ENCODE measurements around the gene RUFY2.
A peak's percentile ranks its signal among the peaks of the same experiment; 100 is the strongest.

Gene RUFY2

DNA sequence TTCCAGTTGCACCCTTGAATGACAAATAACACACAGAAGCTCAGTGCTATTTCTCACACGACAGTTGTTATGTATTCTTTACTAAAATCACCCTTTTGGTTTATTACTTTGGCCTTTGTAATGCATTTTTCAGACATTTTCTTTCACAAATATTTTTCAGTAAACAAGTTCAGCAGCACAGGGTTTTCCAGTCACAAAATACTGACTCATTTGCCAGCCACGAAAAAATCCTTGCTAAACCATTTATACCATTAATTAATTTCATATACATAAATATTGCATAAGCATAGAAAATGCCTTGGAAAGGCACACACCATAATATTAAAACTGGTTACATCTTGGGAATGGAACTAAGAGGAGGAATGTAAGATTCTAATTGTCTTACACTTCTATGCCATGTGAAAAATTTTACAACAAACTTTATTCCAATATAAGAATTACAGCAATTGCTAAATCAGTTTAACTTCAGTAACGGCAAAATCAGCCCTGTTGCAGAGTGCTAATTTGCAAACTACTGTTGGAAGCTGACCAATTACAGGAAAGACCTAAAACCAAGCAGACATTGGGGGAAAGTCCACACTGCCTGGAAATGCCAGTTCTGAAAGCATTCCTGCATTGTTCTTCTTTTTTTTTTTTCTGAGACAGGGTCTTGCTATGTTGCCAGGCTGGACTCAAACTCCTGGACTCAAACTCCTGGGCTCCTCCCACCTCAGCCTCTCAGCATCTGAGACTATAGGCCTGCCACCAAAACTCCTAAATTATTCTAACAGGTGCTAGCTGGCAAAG lies 42.8 kb downstream of the RUFY2 start:
- H3K27me3 ChIP-seq (ENCODE audit: control insufficient read depth in 1 of 2, insufficient read depth in 2 of 2, low read length in 2 of 2) = no peaks in the 10 kb centered on the region
- no peaks in the 10 kb centered on the region for H3K9me3 ChIP-seq (ENCODE audit: control insufficient read depth in 2 of 2, low read length in 2 of 2)
- no peak overlapping the region for H3K9ac ChIP-seq (ENCODE audit: low read length in 2 of 2)
- peaks cover 19 to 20% of the 10 kb centered on the region in 2 donors for H3K36me3 ChIP-seq (ENCODE audit: control insufficient read depth in 2 of 2, insufficient read depth in 2 of 2, low read length in 2 of 2)
- no peaks in the 10 kb centered on the region for H3K4me1 ChIP-seq (ENCODE audit: control insufficient read depth, insufficient read depth, low read length)
- H3K4me3 ChIP-seq (ENCODE audit: low read length in 2 of 2) = no peak overlapping the region
- no peak overlapping the region for H3K27ac ChIP-seq (ENCODE audit: low read length)

- no peak overlapping the region for H3K27ac ChIP-seq (ENCODE audit: low read length)
- no peaks in the 10 kb centered on the region for H3K9me3 ChIP-seq (ENCODE audit: control insufficient read depth in 2 of 2, low read length in 2 of 2)
- peaks cover 22 to 26% of the 10 kb centered on the region in 2 donors for H3K36me3 ChIP-seq (ENCODE audit: control insufficient read depth in 2 of 2, insufficient read depth in 2 of 2, low read length in 2 of 2)
- no peak overlapping the region for H3K4me3 ChIP-seq (ENCODE audit: low read length in 2 of 2)
- H3K27me3 ChIP-seq (ENCODE audit: control insufficient read depth in 1 of 2, insufficient read depth in 2 of 2, low read length in 2 of 2) = no peaks in the 10 kb centered on the region
- no peak overlapping the region for H3K9ac ChIP-seq (ENCODE audit: low read length in 2 of 2)
- H3K4me1 ChIP-seq (ENCODE audit: control insufficient read depth, insufficient read depth, low read length) = no peaks in the 10 kb centered on the region
Observed at GRCh38 chr10:68362590-68362989, 44.5 kb downstream of the RUFY2 start.

GRCh38 chr10:68359189-68359588 lies 47.9 kb downstream of the RUFY2 start:
- no peak overlapping the region for H3K9ac ChIP-seq (ENCODE audit: low read length in 2 of 2)
- peaks cover 17 to 30% of the 10 kb centered on the region in 2 donors for H3K36me3 ChIP-seq (ENCODE audit: control insufficient read depth in 2 of 2, insufficient read depth in 2 of 2, low read length in 2 of 2)

GRCh38 chr10:68353537-68353936 lies 53.5 kb downstream of the RUFY2 start:
- Histone ChIP-seq H3K9ac (ENCODE audit: low read length in 2 of 2) (no peak overlapping the region), H3K4me3 (ENCODE audit: low read length in 2 of 2) (no peak overlapping the region), H3K27ac (ENCODE audit: low read length) (no peak overlapping the region), H3K27me3 (ENCODE audit: control insufficient read depth in 1 of 2, insufficient read depth in 2 of 2, low read length in 2 of 2) (no peaks in the 10 kb centered on the region), H3K9me3 (ENCODE audit: control insufficient read depth in 2 of 2, low read length in 2 of 2) (no peaks in the 10 kb centered on the region), H3K4me1 (ENCODE audit: control insufficient read depth, insufficient read depth, low read length) (no peaks in the 10 kb centered on the region), H3K36me3 (ENCODE audit: control insufficient read depth in 2 of 2, insufficient read depth in 2 of 2, low read length in 2 of 2) (peaks cover 12 to 17% of the 10 kb centered on the region in 2 donors)

More at GRCh38 chr10:68359189-68359588, 47.9 kb downstream of the RUFY2 start:
- no peaks in the 10 kb centered on the region for H3K9me3 ChIP-seq (ENCODE audit: control insufficient read depth in 2 of 2, low read length in 2 of 2)
- no peaks in the 10 kb centered on the region for H3K27me3 ChIP-seq (ENCODE audit: control insufficient read depth in 1 of 2, insufficient read depth in 2 of 2, low read length in 2 of 2)
- H3K27ac ChIP-seq (ENCODE audit: low read length) = no peak overlapping the region
- no peak overlapping the region for H3K4me3 ChIP-seq (ENCODE audit: low read length in 2 of 2)
- no peaks in the 10 kb centered on the region for H3K4me1 ChIP-seq (ENCODE audit: control insufficient read depth, insufficient read depth, low read length)

GRCh38 chr10:68348265-68348741 lies 58.8 kb downstream of the RUFY2 start:
- Histone ChIP-seq H3K9me3 (ENCODE audit: control insufficient read depth in 2 of 2, low read length in 2 of 2) (no peaks in the 10 kb centered on the region), H3K27me3 (ENCODE audit: control insufficient read depth in 1 of 2, insufficient read depth in 2 of 2, low read length in 2 of 2) (no peaks in the 10 kb centered on the region), H3K4me3 (ENCODE audit: low read length in 2 of 2) (no peak overlapping the region), H3K36me3 (ENCODE audit: control insufficient read depth in 2 of 2, insufficient read depth in 2 of 2, low read length in 2 of 2) (peaks cover 14 to 16% of the 10 kb centered on the region in 2 donors), H3K9ac (ENCODE audit: low read length in 2 of 2) (peak overlapping the region in 1 of 2 donors; percentile 21), H3K27ac (ENCODE audit: low read length) (no peak overlapping the region), H3K4me1 (ENCODE audit: control insufficient read depth, insufficient read depth, low read length) (no peaks in the 10 kb centered on the region)

DNA sequence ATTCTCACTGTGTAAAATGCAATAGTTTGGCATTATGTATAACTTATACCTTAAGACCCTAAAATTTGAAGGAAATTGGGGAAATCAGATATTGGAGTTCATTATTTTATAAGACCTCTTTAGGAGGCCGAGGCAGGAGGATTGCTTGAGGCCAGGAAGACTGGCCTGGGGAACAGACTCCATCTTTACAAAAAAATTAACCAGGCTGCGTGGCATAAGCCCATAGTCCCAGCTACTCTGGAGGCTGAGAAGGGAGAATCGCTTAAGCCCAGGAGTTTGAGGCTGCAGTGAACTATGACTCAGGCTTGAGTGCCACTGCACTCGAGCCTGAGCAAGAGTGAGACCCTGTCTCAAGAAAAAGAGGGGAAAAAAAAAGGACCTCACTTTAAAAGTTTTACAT lies 60.3 kb downstream of the RUFY2 start:
- Histone ChIP-seq H3K36me3 (ENCODE audit: control insufficient read depth in 2 of 2, insufficient read depth in 2 of 2, low read length in 2 of 2) (peaks cover 8 to 17% of the 10 kb centered on the region in 2 donors), H3K27ac (ENCODE audit: low read length) (no peak overlapping the region), H3K27me3 (ENCODE audit: control insufficient read depth in 1 of 2, insufficient read depth in 2 of 2, low read length in 2 of 2) (no peaks in the 10 kb centered on the region), H3K9me3 (ENCODE audit: control insufficient read depth in 2 of 2, low read length in 2 of 2) (no peaks in the 10 kb centered on the region), H3K4me3 (ENCODE audit: low read length in 2 of 2) (no peak overlapping the region), H3K9ac (ENCODE audit: low read length in 2 of 2) (no peak overlapping the region), H3K4me1 (ENCODE audit: control insufficient read depth, insufficient read depth, low read length) (no peaks in the 10 kb centered on the region)

DNA sequence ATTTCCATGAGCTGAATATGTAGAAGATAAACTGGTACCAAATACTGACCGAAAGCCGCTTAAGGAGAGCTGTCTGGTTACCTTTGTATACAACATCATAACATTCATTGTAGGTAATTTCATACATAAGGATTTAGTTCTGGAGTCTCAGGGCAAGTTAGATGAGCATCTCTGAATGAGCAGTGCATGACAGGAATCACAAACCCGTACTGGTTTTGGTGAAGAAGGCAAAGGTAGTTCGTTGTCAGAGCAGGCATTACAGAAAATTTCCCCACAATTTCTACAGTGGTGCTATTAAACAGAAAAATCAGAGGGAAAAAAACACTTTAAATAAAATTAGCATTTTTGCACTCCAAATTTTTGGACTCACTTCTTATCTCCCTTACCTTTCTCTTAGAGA lies 61.5 kb downstream of the RUFY2 start:
- no peak overlapping the region for H3K27ac ChIP-seq (ENCODE audit: low read length)
- H3K36me3 ChIP-seq (ENCODE audit: control insufficient read depth in 2 of 2, insufficient read depth in 2 of 2, low read length in 2 of 2) = peaks cover 18 to 25% of the 10 kb centered on the region in 2 donors
- H3K27me3 ChIP-seq (ENCODE audit: control insufficient read depth in 1 of 2, insufficient read depth in 2 of 2, low read length in 2 of 2) = no peaks in the 10 kb centered on the region
- H3K9ac ChIP-seq (ENCODE audit: low read length in 2 of 2) = no peak overlapping the region
- no peaks in the 10 kb centered on the region for H3K9me3 ChIP-seq (ENCODE audit: control insufficient read depth in 2 of 2, low read length in 2 of 2)
- no peak overlapping the region for H3K4me3 ChIP-seq (ENCODE audit: low read length in 2 of 2)
- no peaks in the 10 kb centered on the region for H3K4me1 ChIP-seq (ENCODE audit: control insufficient read depth, insufficient read depth, low read length)

- Histone ChIP-seq H3K27me3 (ENCODE audit: control insufficient read depth in 1 of 2, insufficient read depth in 2 of 2, low read length in 2 of 2) (no peaks in the 10 kb centered on the region), H3K9ac (ENCODE audit: low read length in 2 of 2) (no peak overlapping the region), H3K4me1 (ENCODE audit: control insufficient read depth, insufficient read depth, low read length) (no peaks in the 10 kb centered on the region), H3K36me3 (ENCODE audit: control insufficient read depth in 2 of 2, insufficient read depth in 2 of 2, low read length in 2 of 2) (peaks cover 35 to 44% of the 10 kb centered on the region in 2 donors), H3K27ac (ENCODE audit: low read length) (no peak overlapping the region), H3K9me3 (ENCODE audit: control insufficient read depth in 2 of 2, low read length in 2 of 2) (no peaks in the 10 kb centered on the region), H3K4me3 (ENCODE audit: low read length in 2 of 2) (no peak overlapping the region)
Observed at GRCh38 chr10:68342909-68343516, 64.1 kb downstream of the RUFY2 start.

- Histone ChIP-seq H3K4me1 (ENCODE audit: control insufficient read depth, insufficient read depth, low read length) (peaks cover 17% of the 10 kb centered on the region), H3K9ac (ENCODE audit: low read length in 2 of 2) (no peak overlapping the region), H3K36me3 (ENCODE audit: control insufficient read depth in 2 of 2, insufficient read depth in 2 of 2, low read length in 2 of 2) (peaks cover 33 to 40% of the 10 kb centered on the region in 2 donors), H3K27ac (ENCODE audit: low read length) (no peak overlapping the region), H3K9me3 (ENCODE audit: control insufficient read depth in 2 of 2, low read length in 2 of 2) (no peaks in the 10 kb centered on the region), H3K4me3 (ENCODE audit: low read length in 2 of 2) (no peak overlapping the region), H3K27me3 (ENCODE audit: control insufficient read depth in 1 of 2, insufficient read depth in 2 of 2, low read length in 2 of 2) (no peaks in the 10 kb centered on the region)
Observed at GRCh38 chr10:68340358-68341080, 66.6 kb downstream of the RUFY2 start.

- Histone ChIP-seq H3K27ac (ENCODE audit: low read length) (no peak overlapping the region), H3K4me3 (ENCODE audit: low read length in 2 of 2) (no peak overlapping the region), H3K27me3 (ENCODE audit: control insufficient read depth in 1 of 2, insufficient read depth in 2 of 2, low read length in 2 of 2) (no peaks in the 10 kb centered on the region), H3K36me3 (ENCODE audit: control insufficient read depth in 2 of 2, insufficient read depth in 2 of 2, low read length in 2 of 2) (peaks cover 26 to 33% of the 10 kb centered on the region in 2 donors), H3K9me3 (ENCODE audit: control insufficient read depth in 2 of 2, low read length in 2 of 2) (no peaks in the 10 kb centered on the region), H3K9ac (ENCODE audit: low read length in 2 of 2) (no peak overlapping the region), H3K4me1 (ENCODE audit: control insufficient read depth, insufficient read depth, low read length) (peaks cover 17% of the 10 kb centered on the region)
Observed at GRCh38 chr10:68336754-68337351, 70.2 kb downstream of the RUFY2 start.

All from stomach smooth muscle (tissue), 2 donors.